HAP-1 (cell line): ENCODE measurements around the gene TAF11L14.
"Not testable (repeated sequence)": the region's sequence is repeated elsewhere in the genome, so short reads cannot be mapped to it uniquely, and the experiment has no call there.

Experiments
- DNase-seq, 2 experiments: peaks; one replicate each; pipeline ENCODE4 v3.0.0-alpha.2; 2016 to 2020; ENCODE audit warnings: low spot score in 2 of 2
- H3K27me3 ChIP-seq: fragments of 250-450 bp; sonication (Bioruptor Pico); 2 replicates; pipeline ENCODE4 v1.5.1; 2020; ENCODE audit warnings: low read depth, mild to moderate bottlenecking, moderate library complexity
- H3K36me3 ChIP-seq: fragments of 250-450 bp; sonication (Bioruptor Pico); replicated peaks from 2 replicates; pipeline ENCODE4 v1.5.1; 2020; ENCODE audit warnings: mild to moderate bottlenecking
- H3K4me1 ChIP-seq: fragments of 250-450 bp; sonication (Bioruptor Pico); 2 replicates; pipeline ENCODE4 v1.5.1; 2020; ENCODE audit warnings: mild to moderate bottlenecking
- H3K4me3 ChIP-seq: fragments of 250-450 bp; sonication (Bioruptor Pico); 2 replicates; pipeline ENCODE4 v1.5.1; 2020; ENCODE audit warnings: mild to moderate bottlenecking, moderate library complexity
- H3K9me3 ChIP-seq: fragments of 250-450 bp; sonication (Bioruptor Pico); 2 replicates; pipeline ENCODE4 v1.5.1; 2020; ENCODE audit warnings: mild to moderate bottlenecking, moderate library complexity
- in situ Hi-C: fragments of 300-500 bp; cut with MboI; formaldehyde crosslinking; loops from 3 replicates; pipeline ENCODE4 v1.14.3; 2020; ENCODE audit warnings: low sequenced_read_pairs, inconsistent platforms, mixed read lengths

The TAF11L14 gene

DNA sequence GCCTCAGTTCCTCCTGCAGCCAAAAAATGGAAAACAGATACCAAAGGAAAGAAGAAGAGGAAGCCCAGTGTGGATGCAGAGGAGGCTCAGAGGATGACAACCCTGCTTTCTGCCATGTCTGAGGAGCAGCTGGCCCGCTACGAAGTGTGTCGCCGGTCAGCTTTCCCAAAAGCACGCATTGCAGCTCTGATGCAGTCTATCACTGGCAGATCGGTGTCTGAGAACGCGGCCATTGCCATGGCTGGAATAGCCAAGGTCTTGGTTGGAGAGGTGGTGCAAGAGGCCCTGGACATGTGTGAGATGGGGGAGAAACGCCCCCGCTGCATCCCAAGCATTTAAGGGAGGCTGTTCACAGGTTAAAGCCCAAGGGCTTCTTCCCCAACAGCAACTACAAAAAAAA is 15.0 kb downstream of the TAF11L14 start:
- DNase-seq, H3K4me1 ChIP-seq, in situ Hi-C loops, H3K9me3 ChIP-seq, H3K27me3 ChIP-seq, H3K4me3 ChIP-seq, H3K36me3 ChIP-seq: not testable (repeated sequence)

DNA sequence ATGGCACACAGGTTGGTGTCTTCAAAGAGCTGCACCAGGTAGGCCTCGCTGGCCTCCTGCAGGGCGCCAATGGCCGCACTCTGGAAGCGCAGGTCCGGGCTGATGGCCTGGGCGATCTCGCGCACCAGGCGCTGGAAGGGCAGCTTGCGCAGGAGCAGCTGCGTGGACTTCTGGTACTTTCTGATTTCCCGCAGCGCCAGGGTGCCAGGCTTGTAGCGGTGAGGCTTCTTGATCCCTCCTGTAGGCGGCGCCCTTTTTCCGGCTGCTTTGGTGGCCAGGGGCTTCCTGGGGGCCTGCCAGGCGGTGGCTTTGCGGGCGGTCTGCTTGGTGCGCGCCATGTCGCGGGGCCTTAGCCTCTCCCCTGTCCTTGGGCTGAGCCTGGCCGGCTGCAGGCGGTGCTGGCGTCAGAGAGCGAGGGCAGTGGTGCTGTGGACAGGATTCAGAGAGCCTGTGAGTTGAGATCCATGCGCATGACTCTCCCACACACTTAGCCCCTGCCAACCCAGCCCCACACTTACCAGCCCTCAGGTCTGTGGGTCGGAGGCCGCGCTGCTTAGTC is 21.0 kb downstream of the TAF11L14 start:
- H3K36me3 ChIP-seq, H3K4me1 ChIP-seq, H3K4me3 ChIP-seq, H3K9me3 ChIP-seq, DNase-seq, in situ Hi-C loops, H3K27me3 ChIP-seq: not testable (repeated sequence)

DNA sequence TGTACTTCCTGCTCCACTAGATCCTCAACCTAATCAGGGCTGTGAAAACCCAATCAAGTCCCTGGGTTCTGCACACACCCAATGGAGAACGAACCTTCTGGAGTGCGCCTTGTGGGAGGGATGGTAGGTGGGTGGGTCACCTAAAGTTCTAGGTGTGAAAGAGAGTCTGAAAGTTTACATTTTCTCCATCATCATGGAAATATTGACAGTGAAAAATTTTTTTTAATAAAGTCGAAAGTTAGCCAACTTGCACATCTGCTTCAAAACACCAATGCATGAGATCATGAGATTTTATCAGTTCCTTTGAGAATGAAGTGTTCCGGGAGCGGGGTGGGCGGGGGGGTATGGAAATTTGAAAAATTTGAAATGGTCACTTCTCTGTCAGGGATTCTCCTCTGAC is 21.7 kb downstream of the TAF11L14 start:
- H3K4me3 ChIP-seq = no peak overlapping the region
- in situ Hi-C loops = no loop called here
- H3K4me1 ChIP-seq = no peaks in the 10 kb centered on the region

DNA sequence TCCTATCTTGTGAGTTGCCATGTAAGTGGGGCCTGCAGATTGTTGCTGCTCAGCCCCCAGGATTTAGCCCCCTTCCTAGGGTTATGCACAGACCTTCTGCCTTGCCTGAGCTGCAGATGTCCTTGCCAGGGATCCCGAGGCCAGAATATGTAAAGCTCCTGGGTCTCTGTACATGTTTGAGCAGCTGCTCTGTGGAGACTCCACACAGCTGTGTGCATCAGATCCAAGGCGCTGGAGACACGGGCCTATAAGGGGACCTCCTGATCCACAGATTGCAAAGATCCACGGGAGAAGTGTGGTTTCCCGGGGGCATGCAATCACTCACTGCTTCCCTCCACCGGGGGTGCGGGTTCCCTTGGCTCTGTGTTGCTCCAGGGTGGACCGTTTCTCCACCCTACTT is 28.9 kb downstream of the TAF11L14 start:
- Histone ChIP-seq H3K27me3 (no peaks in the 10 kb centered on the region), H3K9me3 (no peaks in the 10 kb centered on the region), H3K4me1 (no peaks in the 10 kb centered on the region), H3K4me3 (no peak overlapping the region), H3K36me3 (no peaks in the 10 kb centered on the region)
- DNase-seq = no peak
- in situ Hi-C loops = no loop called here

More for the DNA sequence above, 21.7 kb downstream of the TAF11L14 start:
- no peaks in the 10 kb centered on the region for H3K9me3 ChIP-seq
- no peaks in the 10 kb centered on the region for H3K27me3 ChIP-seq
- no peaks in the 10 kb centered on the region for H3K36me3 ChIP-seq
- no peak for DNase-seq

DNA sequence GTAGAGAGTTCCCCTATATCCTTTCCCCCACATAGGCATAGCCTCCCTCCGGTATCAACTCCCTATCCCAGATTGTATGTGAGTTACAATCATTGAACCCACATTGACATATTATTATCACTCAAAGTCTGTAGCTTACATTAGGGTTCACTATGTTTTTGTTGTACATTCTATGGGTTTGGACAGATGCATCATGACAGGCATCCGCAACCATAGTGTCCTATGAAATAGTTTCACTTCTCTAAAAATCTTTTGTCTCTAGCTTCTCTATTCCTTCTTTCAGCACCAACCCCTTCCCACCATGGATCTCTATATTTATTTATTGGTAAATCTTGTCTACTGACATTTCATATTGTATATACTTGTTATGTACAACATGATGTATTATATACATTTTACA is 31.6 kb downstream of the TAF11L14 start:
- in situ Hi-C loops = no loop called here
- H3K4me1 ChIP-seq = no peaks in the 10 kb centered on the region
- H3K27me3 ChIP-seq = no peaks in the 10 kb centered on the region

DNA sequence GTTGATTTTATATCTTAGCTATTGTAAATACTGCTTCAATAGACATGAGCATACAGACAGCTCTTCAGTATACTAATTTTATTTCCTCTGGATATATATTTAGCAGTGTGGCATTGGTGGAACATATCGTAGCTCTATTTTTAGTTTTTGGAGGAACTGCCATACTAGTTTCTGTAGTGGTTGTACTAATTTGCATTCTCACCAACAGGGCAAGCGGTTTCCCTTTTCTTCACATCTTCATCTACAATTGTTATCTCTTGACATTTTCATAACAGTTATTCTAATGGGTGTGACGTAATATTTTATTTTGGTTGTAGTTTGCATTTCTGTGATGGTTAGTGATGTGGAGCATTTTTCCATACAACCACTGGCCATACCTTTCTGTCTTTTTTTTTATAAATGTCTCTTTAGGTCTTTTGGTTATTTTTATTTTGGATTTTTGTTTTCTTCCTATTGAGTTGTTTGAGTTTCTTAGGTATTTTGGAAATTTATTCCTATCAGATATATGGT is 32.5 kb downstream of the TAF11L14 start:
- H3K9me3 ChIP-seq = no peaks in the 10 kb centered on the region; the same call in 1 of the 2 replicates
- H3K27me3 ChIP-seq = no peaks in the 10 kb centered on the region
- no peak for DNase-seq
- no peak overlapping the region for H3K4me3 ChIP-seq
- H3K36me3 ChIP-seq = no peaks in the 10 kb centered on the region
- no peaks in the 10 kb centered on the region for H3K4me1 ChIP-seq
- in situ Hi-C loops = no loop called here

More for the DNA sequence above, 31.6 kb downstream of the TAF11L14 start:
- H3K4me3 ChIP-seq = no peak overlapping the region
- no peaks in the 10 kb centered on the region; the same call in 1 of the 2 replicates for H3K9me3 ChIP-seq
- no peak for DNase-seq
- no peaks in the 10 kb centered on the region for H3K36me3 ChIP-seq

DNA sequence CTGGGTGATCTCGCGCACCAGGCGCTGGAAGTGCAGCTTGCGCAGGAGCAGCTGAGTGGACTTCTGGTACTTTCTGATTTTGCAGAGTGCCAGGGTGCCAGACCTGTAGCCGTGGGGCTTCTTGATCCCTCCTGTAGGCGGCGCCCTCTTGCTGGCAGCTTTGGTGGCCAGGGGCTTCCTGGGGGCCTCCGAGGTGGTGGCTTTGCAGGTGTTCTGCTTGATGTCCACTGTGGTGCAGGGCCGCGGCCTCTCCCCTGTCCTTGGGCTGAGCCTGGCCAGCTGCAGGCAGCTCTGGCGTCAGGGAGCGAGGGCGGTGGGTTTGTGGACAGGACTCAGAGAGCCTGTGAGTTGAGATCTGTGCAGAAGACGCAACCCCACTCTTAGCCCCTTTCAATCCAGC is 36.1 kb downstream of the TAF11L14 start:
- no peak for DNase-seq
- in situ Hi-C loops = no loop called here
- H3K36me3 ChIP-seq = no peaks in the 10 kb centered on the region

DNA sequence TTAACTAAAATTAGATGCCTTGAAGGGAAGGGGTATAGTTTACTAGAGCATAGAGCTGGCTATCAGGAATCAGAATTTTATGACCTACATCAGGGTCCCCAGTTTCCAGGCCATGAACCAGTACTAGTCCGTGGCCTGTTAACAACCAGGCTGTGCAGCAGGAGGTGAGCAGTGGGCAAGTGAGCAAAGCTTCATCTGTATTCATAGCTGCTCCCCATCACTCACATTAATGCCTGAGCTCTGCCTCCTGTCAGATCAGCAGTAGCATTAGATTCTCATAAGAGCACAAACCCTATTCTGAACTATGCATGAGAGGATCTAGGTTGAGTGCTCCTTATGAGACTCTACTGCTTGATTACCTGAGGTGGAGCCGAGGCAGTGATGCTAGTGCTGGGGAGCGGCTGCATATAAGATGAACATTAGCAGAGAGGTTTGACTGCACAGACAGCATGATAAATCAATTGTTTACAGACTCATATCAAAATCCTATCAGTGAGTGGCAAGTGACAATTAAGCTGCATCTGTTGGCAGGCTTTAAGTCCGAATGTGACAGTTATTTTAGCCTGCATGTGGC is 44.6 kb downstream of the TAF11L14 start:
- Histone ChIP-seq H3K9me3 (no peaks in the 10 kb centered on the region), H3K4me1 (no peaks in the 10 kb centered on the region), H3K27me3 (no peaks in the 10 kb centered on the region), H3K4me3 (no peak overlapping the region), H3K36me3 (no peaks in the 10 kb centered on the region)
- in situ Hi-C loops = no loop called here
- DNase-seq = no peak

More for the DNA sequence above, 36.1 kb downstream of the TAF11L14 start:
- Histone ChIP-seq H3K4me1 (no peaks in the 10 kb centered on the region), H3K4me3 (no peak overlapping the region), H3K9me3 (no peaks in the 10 kb centered on the region; the same call in 1 of the 2 replicates), H3K27me3 (no peaks in the 10 kb centered on the region)

DNA sequence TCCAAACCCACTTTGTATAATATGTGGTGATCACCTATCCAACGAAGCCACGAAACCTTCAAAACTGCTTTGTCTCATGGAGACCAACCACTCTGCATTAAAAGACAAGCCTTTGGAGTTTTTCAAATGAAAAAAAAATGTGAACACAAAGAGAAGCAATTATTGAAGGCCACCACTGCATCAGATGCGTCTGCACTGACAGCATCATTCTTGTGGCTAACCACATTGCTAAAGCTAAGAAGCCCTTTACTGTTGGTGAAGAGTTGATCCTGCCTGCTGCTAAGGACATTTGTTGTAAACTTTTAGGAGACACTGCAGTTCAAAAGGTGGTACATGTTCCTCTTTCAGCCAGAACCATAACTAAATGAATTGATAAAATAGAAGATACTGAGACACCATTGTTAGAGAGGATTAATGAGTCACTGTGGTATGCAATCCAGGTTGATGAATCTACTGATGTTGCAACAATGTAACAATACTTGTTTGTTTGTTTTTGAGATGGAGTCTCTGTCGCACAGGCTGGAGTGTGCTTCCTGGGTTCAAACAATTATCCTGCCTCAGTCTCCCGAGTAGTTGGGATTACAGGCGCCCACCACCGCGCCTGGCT is 45.4 kb downstream of the TAF11L14 start:
- in situ Hi-C loops = no loop called here
- DNase-seq = no peak

DNA sequence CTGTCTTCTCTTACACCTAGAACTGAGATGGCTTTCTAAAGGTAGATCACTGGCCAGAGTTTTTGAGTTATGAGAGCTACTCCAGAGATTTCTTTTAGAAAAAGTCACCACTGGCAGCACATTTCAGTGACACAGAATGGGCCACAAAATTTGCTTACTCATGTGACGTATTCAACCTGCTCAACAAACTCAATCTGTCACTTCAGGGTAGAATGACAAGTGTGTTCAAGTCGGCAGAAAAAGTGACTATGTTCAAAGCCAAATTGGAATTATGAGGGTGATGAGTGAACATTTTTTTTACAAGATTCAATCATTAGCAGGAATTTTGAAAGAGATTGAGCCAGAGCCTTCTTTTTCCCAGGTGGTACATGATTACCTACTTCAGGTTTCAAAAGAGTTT is 46.5 kb downstream of the TAF11L14 start:
- Histone ChIP-seq H3K9me3 (no peaks in the 10 kb centered on the region), H3K27me3 (no peaks in the 10 kb centered on the region), H3K36me3 (no peaks in the 10 kb centered on the region), H3K4me1 (no peaks in the 10 kb centered on the region), H3K4me3 (no peak overlapping the region)
- DNase-seq = no peak
- in situ Hi-C loops = no loop called here

More for the DNA sequence above, 45.4 kb downstream of the TAF11L14 start:
- no peaks in the 10 kb centered on the region for H3K9me3 ChIP-seq
- no peaks in the 10 kb centered on the region for H3K27me3 ChIP-seq
- H3K36me3 ChIP-seq = no peaks in the 10 kb centered on the region
- H3K4me1 ChIP-seq = no peaks in the 10 kb centered on the region
- H3K4me3 ChIP-seq = no peak overlapping the region
